NCI-H526 treated with DMSO at 0.1 percent for 48 hours (cell line): ENCODE results near the gene ABHD8.
A peak's percentile ranks its signal among the peaks of the same experiment; 100 is the strongest.

Source experiments
- DNase-seq: peaks from one replicate; lab custom pipeline; 2025; lab: John Stamatoyannopoulos, UW

The ABHD8 gene, protein sequence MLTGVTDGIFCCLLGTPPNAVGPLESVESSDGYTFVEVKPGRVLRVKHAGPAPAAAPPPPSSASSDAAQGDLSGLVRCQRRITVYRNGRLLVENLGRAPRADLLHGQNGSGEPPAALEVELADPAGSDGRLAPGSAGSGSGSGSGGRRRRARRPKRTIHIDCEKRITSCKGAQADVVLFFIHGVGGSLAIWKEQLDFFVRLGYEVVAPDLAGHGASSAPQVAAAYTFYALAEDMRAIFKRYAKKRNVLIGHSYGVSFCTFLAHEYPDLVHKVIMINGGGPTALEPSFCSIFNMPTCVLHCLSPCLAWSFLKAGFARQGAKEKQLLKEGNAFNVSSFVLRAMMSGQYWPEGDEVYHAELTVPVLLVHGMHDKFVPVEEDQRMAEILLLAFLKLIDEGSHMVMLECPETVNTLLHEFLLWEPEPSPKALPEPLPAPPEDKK

DNA sequence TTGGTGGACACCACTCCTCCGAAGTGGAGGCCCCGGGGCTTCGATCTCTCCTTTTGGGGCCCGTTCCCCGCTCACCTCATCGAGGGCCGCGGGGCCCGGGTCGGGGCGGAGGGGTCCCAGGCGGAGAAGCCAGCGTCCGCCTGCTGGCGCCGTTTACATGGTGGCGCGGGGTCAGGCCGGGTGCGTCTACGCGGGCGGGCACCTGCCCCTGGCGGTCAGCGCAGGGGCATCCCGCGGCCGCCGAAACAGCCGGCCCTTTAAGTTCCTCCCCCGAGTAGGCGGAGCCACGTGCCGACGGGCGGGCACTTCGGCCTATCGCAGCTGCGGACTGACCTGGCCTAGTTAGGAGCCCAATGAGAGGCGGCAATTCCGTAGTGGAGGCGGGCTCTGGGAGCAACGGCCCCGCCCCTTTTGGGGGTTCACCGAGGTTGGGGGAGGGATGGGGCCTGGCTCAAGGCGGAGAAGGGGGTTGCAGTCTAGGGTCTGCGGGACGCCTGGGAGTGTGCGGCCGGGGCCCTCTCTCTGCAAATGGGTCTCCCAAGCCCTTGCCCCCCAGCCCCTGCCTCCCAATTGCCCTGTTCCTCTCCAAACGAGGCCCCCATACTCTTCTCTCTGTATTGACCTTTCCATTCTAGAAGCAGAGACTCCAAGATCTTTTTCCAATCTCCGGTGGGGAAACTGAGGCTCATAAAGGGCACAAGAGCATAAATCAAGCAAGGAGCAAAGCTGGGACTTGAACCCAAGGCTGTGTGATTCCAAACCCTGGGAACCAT, at the start of gene ABHD8:
Gene ABHD8 (minus strand): TSS at position 259 of the 773 bp plus-strand sequence. CDS start 1,809 bp downstream, outside the sequence.
- DNase-seq, result peak; percentile 48

DNA sequence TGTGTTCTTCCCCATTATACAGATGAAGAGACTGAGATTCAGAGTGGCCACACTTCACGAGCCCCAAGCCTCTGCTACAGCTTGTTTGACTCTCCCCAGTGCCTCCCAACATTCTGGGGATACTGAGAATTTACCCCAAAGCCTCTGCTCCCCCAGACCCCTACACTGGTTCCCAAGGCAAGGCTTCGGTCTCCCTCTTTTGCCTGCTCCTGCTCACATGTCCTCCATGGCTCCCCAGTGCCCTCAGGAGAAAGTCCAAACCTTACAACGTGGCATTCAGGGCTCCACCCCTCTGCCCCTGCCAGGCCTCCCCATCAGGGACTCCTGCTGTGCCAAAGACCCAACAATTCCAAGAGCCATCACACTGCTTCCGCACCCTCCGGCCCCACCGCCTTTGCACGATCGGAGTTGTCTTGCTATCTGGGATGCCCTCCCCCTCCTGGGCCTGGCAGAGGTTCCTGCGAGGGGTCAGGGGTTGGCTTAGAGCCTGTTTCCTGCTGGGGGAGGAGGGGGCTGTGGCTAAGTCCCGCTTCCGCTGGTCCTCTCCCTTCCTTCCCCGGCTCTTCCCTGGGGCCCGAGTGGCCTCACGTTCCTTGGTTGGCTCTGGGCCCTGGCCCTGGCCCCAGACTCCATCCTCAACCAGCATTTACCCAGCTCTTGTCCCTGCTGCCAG, 49.5 kb upstream of the ABHD8 start:
- DNase-seq, result no peak

DNA sequence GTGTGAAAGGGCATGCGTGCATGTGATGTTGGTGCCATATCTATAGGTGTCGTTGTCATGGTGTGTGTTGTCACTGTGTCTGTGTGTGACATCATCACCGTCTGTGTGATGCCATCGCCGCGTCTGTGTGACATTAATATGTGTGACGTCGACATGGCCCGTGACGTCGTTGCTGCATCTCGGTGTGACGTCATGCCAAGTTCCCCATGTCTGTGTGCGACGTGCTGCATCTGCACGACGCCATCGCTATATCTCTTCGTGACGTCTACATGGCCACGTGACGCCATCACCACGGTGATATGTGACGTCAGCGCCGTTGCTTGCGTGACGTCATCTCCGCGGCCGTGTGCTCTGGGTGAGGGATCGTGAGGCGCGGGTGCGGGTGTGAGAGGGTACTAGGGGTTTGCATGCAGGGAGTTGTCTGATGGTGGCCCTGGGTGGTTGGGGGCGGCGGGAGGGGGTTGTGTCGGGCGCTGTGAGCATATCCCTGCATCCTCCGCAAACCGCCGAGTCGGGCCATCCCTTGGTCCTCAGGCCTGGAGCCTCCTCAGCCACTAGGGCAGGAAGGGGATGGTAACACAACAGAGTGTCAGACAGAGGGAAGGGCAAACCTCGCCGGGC, 48.7 kb upstream of the ABHD8 start:
- DNase-seq, result no peak

DNA sequence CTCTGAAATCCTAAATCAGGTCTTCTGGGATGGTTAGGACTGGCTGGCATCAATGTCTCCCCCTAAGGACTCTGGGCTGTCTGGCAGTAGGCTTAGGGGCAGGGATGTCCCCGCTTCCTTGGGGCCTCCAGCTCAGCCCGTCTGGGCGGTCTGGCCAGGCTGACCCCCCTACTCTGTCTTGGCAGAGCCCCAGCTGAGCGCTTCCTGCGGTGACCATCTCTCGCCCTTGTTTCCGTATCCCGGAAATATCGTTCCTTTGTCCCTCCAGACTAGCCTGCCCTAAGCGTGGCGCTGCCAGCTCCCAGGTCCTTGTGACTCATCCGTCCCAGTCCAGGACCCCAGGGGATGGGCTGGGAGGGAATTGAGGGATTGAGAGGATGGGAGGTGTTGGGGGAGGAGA, 45.5 kb upstream of the ABHD8 start:
- DNase-seq, result no peak

DNA sequence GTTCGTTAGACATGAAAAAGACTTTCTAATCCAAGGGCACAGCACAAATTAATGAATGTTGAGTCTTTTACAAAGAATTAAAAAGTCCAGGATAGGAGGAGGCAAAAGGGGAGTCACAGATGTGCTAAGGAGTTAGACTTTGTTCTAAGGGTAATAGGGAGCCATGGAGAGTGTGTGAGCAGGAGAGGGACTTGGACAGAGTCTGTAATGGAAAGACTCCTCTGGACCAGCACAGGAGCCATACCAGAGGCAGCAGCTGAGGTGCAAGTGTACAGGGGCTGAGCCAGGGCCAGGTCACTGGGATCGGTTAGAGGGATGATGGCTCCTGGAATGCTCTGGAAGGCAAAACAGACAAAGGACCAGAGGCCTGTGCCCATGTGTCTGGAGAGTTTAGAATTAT, 44.7 kb upstream of the ABHD8 start:
- no peak for DNase-seq

DNA sequence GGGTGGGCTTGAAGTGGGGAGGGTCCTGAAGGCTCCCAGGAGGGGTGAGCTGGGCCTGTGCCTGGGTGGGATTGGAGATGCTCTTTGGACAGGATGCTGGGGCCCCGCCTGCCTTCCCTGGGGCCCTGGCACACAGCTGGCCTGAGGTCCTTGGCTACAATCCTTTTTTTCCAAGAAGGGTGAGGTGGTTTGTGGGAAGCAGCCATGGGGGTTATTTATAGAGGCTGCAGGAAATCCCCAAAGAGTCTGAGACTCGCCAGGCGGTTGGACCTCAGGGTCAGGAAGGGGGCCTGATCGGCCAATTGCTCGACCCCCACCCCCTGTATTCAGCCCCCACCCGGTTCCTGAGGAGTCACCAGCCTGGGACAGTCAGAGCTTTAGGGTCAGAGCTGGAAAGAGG, 44.1 kb upstream of the ABHD8 start:
- DNase-seq, result no peak

DNA sequence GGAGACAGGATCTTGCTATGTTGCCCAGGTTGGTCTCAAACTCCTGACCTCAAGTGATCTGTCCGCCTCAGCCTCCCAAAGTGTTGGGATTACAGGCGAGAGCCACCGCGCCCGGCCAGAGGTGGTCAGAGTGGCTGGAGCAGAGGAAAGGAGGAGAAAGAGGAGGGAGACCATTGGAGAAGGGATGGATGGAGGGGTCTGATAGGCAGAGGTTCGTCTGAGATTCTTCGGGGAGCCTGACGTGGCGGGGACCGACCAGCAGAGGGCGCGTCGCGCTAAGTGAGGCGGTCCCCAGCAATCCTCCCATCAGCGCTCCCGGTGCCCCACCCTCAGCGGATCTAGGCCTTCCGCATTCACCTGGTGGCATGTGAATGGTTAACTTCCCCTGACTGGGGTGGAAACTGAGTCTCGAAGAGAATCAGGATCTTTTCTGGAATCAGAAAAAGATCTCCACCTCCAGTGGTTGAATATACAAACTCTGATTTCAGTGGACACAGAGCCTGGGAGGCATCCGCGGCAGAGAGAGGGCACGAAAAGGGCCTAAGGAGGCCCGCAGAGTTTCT, 43.0 kb upstream of the ABHD8 start:
- peak; percentile 5 for DNase-seq

DNA sequence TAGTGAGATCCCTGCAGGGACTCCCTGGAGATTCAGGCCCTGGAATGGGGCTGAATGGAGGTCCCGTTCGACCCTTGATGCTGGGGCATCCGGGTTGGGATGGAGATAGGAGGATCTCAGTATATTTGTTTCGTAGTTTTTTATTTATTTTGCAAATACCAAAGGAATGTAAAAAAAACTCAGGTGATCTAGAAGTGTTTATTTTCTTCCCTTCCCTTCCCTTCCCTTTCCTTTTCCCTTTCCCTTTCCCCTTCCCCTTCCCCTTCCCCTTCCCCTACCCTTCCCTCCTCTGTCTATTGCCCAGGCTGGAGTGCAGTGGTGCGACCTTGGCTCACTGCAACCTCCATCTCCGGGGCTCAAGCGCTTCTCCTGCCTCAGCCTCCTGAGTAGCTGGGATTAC, 38.6 kb upstream of the ABHD8 start:
- DNase-seq, result no peak

DNA sequence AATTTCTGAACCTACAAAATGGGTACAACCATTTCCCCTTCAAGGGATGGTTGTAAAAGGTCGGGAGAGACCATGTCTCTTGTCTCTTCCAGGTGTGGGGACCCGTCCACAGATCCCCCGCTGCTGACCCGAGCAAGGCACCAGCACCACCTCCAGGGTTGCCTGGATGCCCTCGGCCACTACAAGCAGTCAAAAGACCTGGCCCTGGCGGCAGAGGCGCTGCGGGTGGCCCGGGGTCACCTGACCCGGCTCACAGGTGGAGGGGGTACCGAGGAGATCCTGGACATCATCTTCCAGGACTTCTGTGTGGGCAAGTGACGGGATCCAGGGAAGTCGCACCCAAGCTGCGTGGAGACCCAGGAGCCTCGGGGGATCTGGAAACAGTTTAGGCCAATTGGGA, 38.2 kb upstream of the ABHD8 start:
- no peak for DNase-seq

DNA sequence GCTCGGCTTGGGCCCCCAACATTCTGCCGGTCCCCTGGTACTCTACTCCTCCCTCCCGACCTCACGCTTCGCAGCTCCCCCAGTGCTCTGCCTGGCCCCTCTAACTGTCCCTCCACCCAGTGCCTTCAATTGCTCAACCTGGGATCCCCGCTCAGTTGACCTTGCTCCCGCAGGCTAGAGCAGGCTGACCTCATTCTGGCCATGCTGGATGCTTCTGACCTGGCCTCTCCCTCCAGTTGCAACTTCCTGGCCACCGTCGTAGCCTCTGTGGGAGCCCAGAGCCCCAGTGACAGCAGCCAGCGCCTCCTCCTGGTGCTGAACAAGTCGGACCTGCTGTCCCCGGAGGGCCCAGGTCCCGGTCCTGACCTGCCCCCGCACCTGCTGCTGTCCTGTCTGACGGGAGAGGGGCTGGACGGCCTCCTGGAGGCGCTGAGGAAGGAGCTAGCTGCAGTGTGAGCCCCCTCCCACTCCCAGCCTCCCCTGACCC, 37.7 kb upstream of the ABHD8 start:
- DNase-seq, result no peak

DNA sequence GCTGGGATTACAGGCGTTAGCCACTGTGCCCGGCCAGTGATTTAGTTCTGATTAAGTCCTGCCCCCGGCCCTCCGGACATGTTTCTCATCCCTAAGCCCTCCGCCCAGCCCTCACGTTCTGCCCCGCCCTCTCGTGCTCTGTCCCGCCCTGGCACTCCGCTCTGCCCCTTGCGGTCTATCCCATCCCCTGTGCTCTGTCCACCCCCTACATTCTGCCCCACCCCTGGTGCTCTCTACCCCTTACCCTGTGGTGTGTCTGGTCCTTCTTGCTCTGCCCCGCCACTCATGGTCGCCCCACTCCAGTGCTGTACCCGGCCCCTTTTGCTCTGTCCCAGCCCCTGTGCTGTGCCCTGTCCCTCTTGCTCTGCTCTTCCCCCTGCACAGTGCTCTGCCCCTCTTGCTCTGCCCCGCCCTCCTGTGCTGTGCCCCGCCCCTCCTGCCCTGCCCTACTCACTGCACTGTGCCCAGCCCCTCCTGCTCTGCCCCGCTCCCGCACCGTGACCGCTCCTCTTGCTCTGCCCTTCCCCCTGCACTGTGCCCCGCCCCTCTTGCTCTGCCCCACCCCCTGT, 37.2 kb upstream of the ABHD8 start:
- DNase-seq, result no peak

DNA sequence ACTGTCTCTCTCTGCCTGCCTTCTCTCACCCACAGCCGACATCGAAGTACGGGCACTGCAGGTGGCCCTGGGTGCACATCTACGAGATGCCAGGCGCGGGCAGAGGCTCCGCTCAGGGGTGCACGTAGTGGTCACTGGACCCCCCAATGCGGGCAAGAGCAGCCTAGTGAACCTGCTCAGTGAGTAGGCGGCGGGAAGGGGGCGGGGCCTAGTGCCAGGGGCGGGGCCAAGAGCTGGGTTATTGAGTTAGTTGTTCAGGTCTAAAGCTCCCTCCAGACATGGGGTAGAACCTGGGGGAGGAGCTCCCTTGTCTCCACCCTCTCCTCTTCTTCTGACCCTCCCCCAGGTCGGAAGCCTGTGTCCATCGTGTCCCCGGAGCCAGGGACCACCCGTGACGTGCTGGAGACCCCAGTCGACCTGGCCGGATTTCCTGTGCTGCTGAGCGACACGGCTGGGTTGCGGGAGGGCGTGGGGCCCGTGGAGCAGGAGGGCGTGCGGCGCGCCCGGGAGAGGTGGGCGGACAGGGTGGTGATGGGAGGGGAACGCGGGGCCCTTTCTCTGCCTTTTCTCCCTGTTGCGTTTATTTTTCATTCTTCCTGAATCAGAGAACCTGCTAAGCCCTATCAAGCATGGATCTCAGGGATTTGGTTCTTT, 36.0 kb upstream of the ABHD8 start:
- DNase-seq, result no peak

DNA sequence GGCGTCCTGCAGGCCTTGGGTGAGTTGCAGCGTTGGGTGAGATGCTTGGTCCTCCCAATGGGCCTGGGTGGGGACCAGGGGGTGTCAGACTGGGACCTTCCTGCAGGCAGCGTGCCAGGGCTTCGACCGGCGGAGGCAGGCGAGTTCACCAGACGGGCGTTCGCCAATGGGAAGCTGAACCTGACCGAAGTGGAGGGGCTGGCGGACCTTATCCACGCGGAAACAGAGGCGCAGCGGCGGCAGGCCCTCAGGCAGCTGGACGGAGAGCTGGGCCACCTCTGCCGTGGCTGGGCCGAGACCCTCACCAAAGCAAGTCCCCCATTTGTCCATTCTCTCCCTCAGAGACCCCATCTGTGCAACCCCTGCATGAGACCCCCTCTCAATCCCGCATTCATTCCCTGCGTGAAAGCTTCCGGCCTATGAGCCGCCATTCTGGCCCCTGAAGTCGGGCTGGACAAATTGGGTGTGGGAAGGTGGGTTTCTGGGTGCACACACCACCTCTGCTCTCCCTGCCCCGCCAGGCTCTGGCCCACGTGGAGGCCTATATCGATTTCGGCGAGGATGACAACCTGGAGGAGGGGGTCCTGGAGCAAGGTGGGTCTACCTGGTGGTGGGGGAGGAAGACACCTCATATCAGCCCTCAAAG, 35.3 kb upstream of the ABHD8 start:
- DNase-seq, result no peak

DNA sequence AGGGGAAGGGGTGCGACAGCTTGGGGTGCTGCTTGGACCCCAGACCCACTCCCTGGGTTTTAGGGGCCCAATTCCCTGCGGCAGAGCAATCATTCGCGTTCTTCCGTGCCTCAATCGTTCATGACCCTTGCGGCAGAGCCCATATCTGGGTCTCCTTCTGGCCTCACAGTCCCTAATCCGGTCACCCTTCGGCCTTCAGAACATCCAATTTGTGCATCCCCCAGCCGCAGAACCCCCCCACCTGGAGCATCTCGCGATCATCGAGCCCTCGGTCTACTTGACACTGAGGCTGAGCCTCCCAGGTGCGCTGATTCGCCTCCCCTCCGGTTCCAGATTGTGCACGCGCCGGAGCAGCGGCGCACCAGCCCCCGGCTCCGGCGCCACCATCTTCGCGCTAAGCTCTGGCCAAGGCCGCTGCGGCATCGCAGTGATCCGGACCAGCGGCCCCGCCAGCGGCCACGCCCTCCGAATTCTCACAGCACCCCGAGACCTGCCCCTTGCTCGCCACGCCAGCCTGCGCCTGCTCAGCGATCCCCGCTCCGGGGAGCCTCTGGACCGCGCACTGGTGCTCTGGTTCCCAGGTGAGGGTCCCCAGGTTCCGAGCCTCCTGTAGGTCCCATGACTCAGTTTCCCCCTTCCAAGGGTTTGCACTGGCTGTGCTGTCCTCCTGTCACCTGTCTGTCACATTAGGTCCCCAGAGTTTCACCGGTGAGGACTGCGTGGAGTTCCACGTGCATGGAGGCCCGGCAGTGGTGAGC, 34.6 kb upstream of the ABHD8 start:
- no peak for DNase-seq

DNA sequence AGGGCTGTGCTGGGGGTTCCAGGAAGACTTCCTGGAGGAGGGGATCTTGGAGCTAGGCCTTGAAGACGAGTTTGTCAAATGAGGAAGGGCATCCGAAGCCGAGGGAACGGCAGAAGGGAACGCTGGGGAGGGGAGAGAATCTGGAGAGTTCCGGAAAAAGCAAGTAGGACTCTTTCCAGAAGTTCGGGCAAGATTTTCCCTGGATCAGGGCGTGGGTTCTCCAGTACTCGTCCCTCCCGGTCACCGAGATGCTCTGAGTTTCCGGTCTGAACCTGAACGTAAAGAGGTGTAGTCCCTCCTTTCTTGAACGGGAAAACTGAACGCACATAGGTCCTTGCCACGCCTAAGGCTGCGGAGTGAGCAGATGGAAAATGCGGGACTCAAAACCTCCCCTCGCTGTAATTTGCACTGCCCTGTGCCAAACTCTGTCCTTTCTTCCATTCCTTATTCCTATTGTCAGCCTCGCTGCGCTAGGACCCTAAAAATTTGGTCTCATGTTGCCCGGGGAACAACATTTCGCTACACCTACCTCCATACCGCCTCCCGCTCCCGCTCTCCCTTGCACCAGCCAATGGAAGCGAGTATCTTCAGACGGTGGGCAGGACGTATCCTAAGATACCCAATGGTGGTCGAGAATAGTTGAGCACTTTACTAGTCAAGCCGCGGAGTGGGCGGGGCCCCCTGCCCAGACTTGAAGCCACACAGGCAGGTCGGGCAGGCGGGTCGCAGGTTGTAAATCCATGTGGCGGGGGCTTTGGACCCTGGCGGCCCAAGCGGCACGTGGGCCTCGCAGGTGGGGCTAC, 33.8 kb upstream of the ABHD8 start, which contains the start of gene GTPBP3:
Gene GTPBP3 (plus strand): TSS at position 682 of the 803 bp plus-strand sequence. CDS start 59 bp downstream, at position 741.
- DNase-seq, result peak; percentile 91

DNA sequence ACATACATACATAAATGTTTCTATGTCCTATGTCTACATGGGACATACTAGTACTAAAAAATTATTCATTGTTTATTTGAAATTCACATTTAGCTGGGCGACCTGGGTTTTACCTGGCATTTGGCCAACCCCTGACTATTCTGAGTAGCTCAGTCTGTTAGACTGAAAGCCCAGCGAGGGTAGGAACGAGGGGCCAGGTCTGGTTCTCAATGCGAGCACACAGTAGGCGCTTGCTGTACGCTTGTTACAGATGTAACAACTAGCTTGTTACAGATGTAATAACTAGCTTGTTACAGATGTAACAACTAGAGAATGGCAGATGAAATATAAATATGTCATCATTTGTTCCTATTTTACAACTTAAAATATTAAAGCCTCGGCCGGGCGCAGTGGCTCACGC, 32.4 kb upstream of the ABHD8 start:
- DNase-seq, result no peak

DNA sequence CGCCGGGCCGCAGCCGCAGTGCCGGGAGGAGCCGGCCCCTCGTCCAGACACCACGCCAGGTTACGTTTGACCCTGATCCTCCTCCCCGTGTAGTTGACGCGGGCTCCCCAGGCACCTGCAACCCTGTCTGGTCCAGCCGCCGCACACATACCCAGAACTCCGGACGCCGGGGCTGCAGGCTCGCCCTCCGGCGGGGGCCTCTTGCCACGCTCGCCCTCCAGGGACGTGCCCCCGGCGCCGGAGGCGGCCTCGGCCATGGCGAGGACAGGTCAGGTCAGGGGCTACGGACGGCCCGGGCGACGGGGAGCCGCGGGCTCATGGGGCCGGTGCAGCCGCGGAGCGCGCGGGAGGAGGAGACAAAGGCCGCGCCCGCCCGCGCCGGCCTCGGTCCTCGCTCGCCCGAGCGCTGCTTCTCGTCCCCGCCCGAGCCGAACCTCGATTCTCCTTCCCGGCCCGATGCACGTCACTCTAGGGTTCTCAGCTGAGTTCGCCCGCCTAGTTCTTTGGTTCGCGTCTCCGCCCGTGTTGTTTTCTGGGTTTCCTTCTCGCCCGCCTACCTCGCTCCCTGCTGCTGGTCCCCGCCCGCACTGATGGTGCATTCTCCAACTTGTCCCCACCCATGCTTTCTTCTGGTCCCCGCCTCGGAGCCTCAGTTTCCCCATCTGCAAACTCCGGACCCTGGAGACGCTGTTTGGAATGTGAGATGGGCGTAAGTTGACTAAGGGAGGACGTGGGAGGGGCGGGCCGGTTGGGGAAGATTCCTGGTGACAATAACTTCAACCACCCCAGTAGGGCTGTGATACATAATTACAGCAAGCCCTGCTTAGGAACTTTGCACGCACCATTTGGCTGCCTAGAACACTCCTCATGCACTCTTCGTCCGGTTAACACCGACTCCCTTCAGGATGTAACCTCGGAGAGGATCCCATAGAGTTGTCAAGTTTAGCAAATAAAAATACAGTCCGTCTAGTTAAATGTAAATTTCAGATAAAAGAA, 31.5 kb upstream of the ABHD8 start, which contains the start of gene ANO8:
Gene ANO8 (minus strand): TSS at position 442 of the 996 bp plus-strand sequence. CDS start 185 bp downstream, at position 257.
- peak; percentile 79 for DNase-seq
